ES-I3 (cell line): ENCODE results near the gene FRS2.

Experiments
- H3K36me3 ChIP-seq: 2 replicates; pipeline ENCODE4 v1.6.1; 2013; ENCODE audit warnings: mild to moderate bottlenecking, low read length, control low read depth, moderate library complexity; ENCODE audit not compliant: insufficient read depth
- H3K4me1 ChIP-seq: 2 replicates; pipeline ENCODE4 v1.6.1; 2013; ENCODE audit warnings: mild to moderate bottlenecking, control low read depth, low read length; ENCODE audit not compliant: insufficient read depth
- H3K9ac ChIP-seq: 2 replicates; pipeline ENCODE4 v1.6.1; 2013; ENCODE audit warnings: low read depth, mild to moderate bottlenecking, low read length, moderate library complexity
- H3K9me3 ChIP-seq: 2 replicates; pipeline ENCODE4 v1.6.1; 2013; ENCODE audit warnings: mild to moderate bottlenecking, low read length, moderate library complexity; ENCODE audit not compliant: control insufficient read depth, insufficient read depth

Gene FRS2

GRCh38 chr12:69501154-69501895 lies 31.1 kb downstream of the FRS2 start:
- no peaks in the 10 kb centered on the region for H3K9me3 ChIP-seq
- H3K36me3 ChIP-seq: no peaks in the 10 kb centered on the region
- no peak overlapping the region for H3K9ac ChIP-seq
- H3K4me1 ChIP-seq: peaks cover 6% of the 10 kb centered on the region; the same call in 1 of the 2 replicates

GRCh38 chr12:69502345-69503081 lies 32.3 kb downstream of the FRS2 start:
- Histone ChIP-seq H3K9ac (no peak overlapping the region), H3K9me3 (no peaks in the 10 kb centered on the region), H3K36me3 (no peaks in the 10 kb centered on the region), H3K4me1 (peaks cover 1% of the 10 kb centered on the region; the same call in 1 of the 2 replicates)

GRCh38 chr12:69508091-69508490 lies 37.9 kb downstream of the FRS2 start:
- H3K9me3 ChIP-seq: no peaks in the 10 kb centered on the region
- no peak overlapping the region for H3K9ac ChIP-seq
- H3K4me1 ChIP-seq: peaks cover 24% of the 10 kb centered on the region
- no peaks in the 10 kb centered on the region for H3K36me3 ChIP-seq

GRCh38 chr12:69508621-69509020 lies 38.4 kb downstream of the FRS2 start:
- H3K4me1 ChIP-seq: peaks cover 24% of the 10 kb centered on the region
- no peaks in the 10 kb centered on the region for H3K9me3 ChIP-seq
- H3K36me3 ChIP-seq: no peaks in the 10 kb centered on the region
- H3K9ac ChIP-seq: no peak overlapping the region

- no peak overlapping the region for H3K9ac ChIP-seq
- no peaks in the 10 kb centered on the region for H3K36me3 ChIP-seq
- no peaks in the 10 kb centered on the region for H3K9me3 ChIP-seq
- peaks cover 24% of the 10 kb centered on the region for H3K4me1 ChIP-seq
Observed at GRCh38 chr12:69509308-69509736, 39.1 kb downstream of the FRS2 start.

- H3K9me3 ChIP-seq: no peaks in the 10 kb centered on the region
- H3K9ac ChIP-seq: no peak overlapping the region
- peaks cover 24% of the 10 kb centered on the region for H3K4me1 ChIP-seq
- H3K36me3 ChIP-seq: no peaks in the 10 kb centered on the region
Observed at GRCh38 chr12:69509904-69510827, 40.0 kb downstream of the FRS2 start.

- no peak overlapping the region for H3K9ac ChIP-seq
- H3K4me1 ChIP-seq: peaks cover 29% of the 10 kb centered on the region
- H3K36me3 ChIP-seq: no peaks in the 10 kb centered on the region
- no peaks in the 10 kb centered on the region for H3K9me3 ChIP-seq
Observed at GRCh38 chr12:69511016-69511415, 40.8 kb downstream of the FRS2 start.

GRCh38 chr12:69511469-69512267 lies 41.5 kb downstream of the FRS2 start:
- Histone ChIP-seq H3K36me3 (no peaks in the 10 kb centered on the region), H3K4me1 (peaks cover 29% of the 10 kb centered on the region), H3K9ac (no peak overlapping the region), H3K9me3 (no peaks in the 10 kb centered on the region)

GRCh38 chr12:69512820-69513219 lies 42.6 kb downstream of the FRS2 start:
- H3K36me3 ChIP-seq: no peaks in the 10 kb centered on the region
- H3K4me1 ChIP-seq: peaks cover 29% of the 10 kb centered on the region
- H3K9me3 ChIP-seq: no peaks in the 10 kb centered on the region
- no peak overlapping the region for H3K9ac ChIP-seq

GRCh38 chr12:69513297-69513696 lies 43.1 kb downstream of the FRS2 start:
- peaks cover 29% of the 10 kb centered on the region for H3K4me1 ChIP-seq
- no peaks in the 10 kb centered on the region for H3K36me3 ChIP-seq
- H3K9me3 ChIP-seq: no peaks in the 10 kb centered on the region
- H3K9ac ChIP-seq: no peak overlapping the region

- peaks cover 27% of the 10 kb centered on the region for H3K4me1 ChIP-seq
- H3K36me3 ChIP-seq: no peaks in the 10 kb centered on the region
- no peak overlapping the region for H3K9ac ChIP-seq
- no peaks in the 10 kb centered on the region for H3K9me3 ChIP-seq
Observed at GRCh38 chr12:69514111-69514510, 43.9 kb downstream of the FRS2 start.

- peaks cover 20% of the 10 kb centered on the region for H3K4me1 ChIP-seq
- no peaks in the 10 kb centered on the region for H3K36me3 ChIP-seq
- no peaks in the 10 kb centered on the region for H3K9me3 ChIP-seq
- H3K9ac ChIP-seq: no peak overlapping the region
Observed at GRCh38 chr12:69514845-69515244, 44.7 kb downstream of the FRS2 start.

- H3K4me1 ChIP-seq: peaks cover 17% of the 10 kb centered on the region
- no peak overlapping the region for H3K9ac ChIP-seq
- no peaks in the 10 kb centered on the region for H3K36me3 ChIP-seq
- no peaks in the 10 kb centered on the region for H3K9me3 ChIP-seq
Observed at GRCh38 chr12:69515394-69515930, 45.3 kb downstream of the FRS2 start.
